Endothelial cell of umbilical vein (primary cell): ENCODE results near the gene C10orf143.

Experiments used
- EZH2 ChIP-seq: IDR thresholded peaks from 2 replicates; pipeline ENCODE4 v1.6.1; 2012; ENCODE audit warnings: borderline replicate concordance, low read depth, mild to moderate bottlenecking, moderate library complexity, low read length, inconsistent platforms; ENCODE audit not compliant: severe bottlenecking
- FOS ChIP-seq: IDR thresholded peaks from 2 replicates; pipeline ENCODE4 v1.6.1; 2011; ENCODE audit warnings: mild to moderate bottlenecking, low read length, moderate library complexity, borderline replicate concordance; ENCODE audit not compliant: insufficient read depth
- MYC ChIP-seq: IDR thresholded peaks from one replicate; pipeline ENCODE4 v1.6.1; 2011; ENCODE audit warnings: mild to moderate bottlenecking, low read depth, low read length
- POLR2A ChIP-seq: IDR thresholded peaks from 2 replicates; pipeline ENCODE4 v1.6.1; 2012; ENCODE audit warnings: low read depth, mild to moderate bottlenecking, control low read depth, low read length
- POLR2AphosphoS5 ChIP-seq: IDR thresholded peaks from 2 replicates; pipeline ENCODE4 v1.6.1; 2012; ENCODE audit warnings: low read depth, mild to moderate bottlenecking, control low read depth, low read length, moderate library complexity; ENCODE audit not compliant: insufficient read depth
- TF ChIP-seq, protein P1 (sequence below), 2 donors: IDR thresholded peaks; 1 replicate in 1 of 2; 2 replicates in 1 of 2; pipeline ENCODE4 v1.5.1; 2011; ENCODE audit warnings: low read length in 2 of 2, mild to moderate bottlenecking in 2 of 2, moderate library complexity in 2 of 2, control low read depth in 1 of 2, inconsistent platforms in 1 of 2, low read depth in 1 of 2; ENCODE audit not compliant: insufficient read depth in 1 of 2; ENCODE audit errors: extremely low read depth in 1 of 2
- TF ChIP-seq, protein P2 (sequence below): IDR thresholded peaks from 2 replicates; pipeline ENCODE4 v1.6.1; 2011; ENCODE audit not compliant: insufficient read depth, insufficient read length

DNA sequence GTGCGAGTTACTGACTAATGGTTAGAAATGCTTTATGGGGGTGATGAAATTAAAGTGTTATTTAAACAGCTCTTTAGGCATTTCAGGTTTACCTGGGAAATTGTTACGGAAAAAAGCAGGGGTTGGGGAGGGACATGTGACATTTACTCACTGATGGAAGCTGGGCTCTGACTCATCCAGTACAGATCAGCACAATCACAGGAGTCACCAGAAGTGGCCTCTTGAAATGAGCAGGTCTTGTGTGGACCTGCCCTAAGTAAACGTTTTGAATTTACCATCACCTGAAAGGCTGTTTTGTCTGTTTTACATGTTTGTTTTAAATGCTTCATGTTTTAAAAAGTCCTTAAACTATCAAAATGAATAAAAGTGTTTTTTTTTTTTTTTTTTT lies 27.8 kb upstream of the C10orf143 start:
- no peak for TF ChIP-seq POLR2AphosphoS5
- TF ChIP-seq, protein P1, sequence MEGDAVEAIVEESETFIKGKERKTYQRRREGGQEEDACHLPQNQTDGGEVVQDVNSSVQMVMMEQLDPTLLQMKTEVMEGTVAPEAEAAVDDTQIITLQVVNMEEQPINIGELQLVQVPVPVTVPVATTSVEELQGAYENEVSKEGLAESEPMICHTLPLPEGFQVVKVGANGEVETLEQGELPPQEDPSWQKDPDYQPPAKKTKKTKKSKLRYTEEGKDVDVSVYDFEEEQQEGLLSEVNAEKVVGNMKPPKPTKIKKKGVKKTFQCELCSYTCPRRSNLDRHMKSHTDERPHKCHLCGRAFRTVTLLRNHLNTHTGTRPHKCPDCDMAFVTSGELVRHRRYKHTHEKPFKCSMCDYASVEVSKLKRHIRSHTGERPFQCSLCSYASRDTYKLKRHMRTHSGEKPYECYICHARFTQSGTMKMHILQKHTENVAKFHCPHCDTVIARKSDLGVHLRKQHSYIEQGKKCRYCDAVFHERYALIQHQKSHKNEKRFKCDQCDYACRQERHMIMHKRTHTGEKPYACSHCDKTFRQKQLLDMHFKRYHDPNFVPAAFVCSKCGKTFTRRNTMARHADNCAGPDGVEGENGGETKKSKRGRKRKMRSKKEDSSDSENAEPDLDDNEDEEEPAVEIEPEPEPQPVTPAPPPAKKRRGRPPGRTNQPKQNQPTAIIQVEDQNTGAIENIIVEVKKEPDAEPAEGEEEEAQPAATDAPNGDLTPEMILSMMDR (IDR thresholded peaks at IDR 0.05; ENCODE audit: extremely low read depth in 1 of 2, insufficient read depth in 1 of 2, low read depth in 1 of 2, low read length in 2 of 2), result no peak
- TF ChIP-seq, protein P2, sequence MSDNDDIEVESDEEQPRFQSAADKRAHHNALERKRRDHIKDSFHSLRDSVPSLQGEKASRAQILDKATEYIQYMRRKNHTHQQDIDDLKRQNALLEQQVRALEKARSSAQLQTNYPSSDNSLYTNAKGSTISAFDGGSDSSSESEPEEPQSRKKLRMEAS, result no peak
- no peak for TF ChIP-seq POLR2A
- TF ChIP-seq EZH2, result no peak
- TF ChIP-seq MYC, result no peak
- peak; percentile 62 for TF ChIP-seq FOS
